Peyer's patch (tissue), 4 donors: ENCODE results near the gene TMEM218. TPM values are rescaled to one million over a fixed set of nuclear protein-coding genes. Genes with fewer than 3 reads are reported as not detected.

ENCODE experiments used
- DNase-seq, 3 donors: peaks; one replicate each; pipeline ENCODE4 v3.0.0-alpha.2; 2017 to 2019
- H3K27ac ChIP-seq, 4 donors: fragments of 200-600 bp; sonication (generic); one replicate each; pipeline ENCODE4 v1.5.1; 2016 to 2019
- H3K27me3 ChIP-seq, 2 donors: fragments of 200-600 bp; sonication (generic); one replicate each; pipeline ENCODE4 v1.5.1; 2019
- H3K36me3 ChIP-seq, 3 donors: fragments of 200-600 bp; sonication (generic); one replicate each; pipeline ENCODE4 v1.5.1; 2016 to 2019
- H3K4me1 ChIP-seq, 4 donors: fragments of 200-600 bp; sonication (generic); one replicate each; pipeline ENCODE4 v1.5.1; 2016 to 2019
- H3K4me3 ChIP-seq, 4 donors: fragments of 200-600 bp; sonication (generic); 1 replicate in 3 of 4; 2 replicates in 1 of 4; pipeline ENCODE4 v1.5.1; 2016 to 2019; ENCODE audit warnings: mild to moderate bottlenecking in 1 of 4
- H3K9me3 ChIP-seq, 4 donors: fragments of 200-600 bp; sonication (generic); one replicate each; pipeline ENCODE4 v1.5.1; 2016 to 2019; ENCODE audit warnings: mild to moderate bottlenecking in 1 of 4
- POLR2A ChIP-seq, 2 donors: fragments of 450-650 bp; IDR thresholded peaks; one replicate each; pipeline ENCODE4 v1.5.1; 2017; ENCODE audit warnings: antibody characterized with exemption in 2 of 2, mild to moderate bottlenecking in 2 of 2, moderate library complexity in 2 of 2
- total RNA-seq, 4 donors: library from RNA; depleted of rRNA; stranded (reverse); fragments of >200 nt; gene quantifications; one replicate each; pipeline ENCODE4 v1.1.0, GENCODE V29; 2016
- TF ChIP-seq, protein P1 (sequence below), 6 experiments: fragments of 450-650 bp in 4 of 6; fragments of 200-600 bp in 2 of 6; sonication (generic) in 1 of 6; IDR thresholded peaks; one replicate each; pipeline ENCODE4 v1.5.1; 2017 to 2019; ENCODE audit warnings: antibody characterized with exemption in 6 of 6, mild to moderate bottlenecking in 3 of 6, moderate library complexity in 1 of 6

TMEM218 gene
- total RNA-seq, 4 donors from 2014 or later, result 11.4 to 19.2 (median 15.4) TPM

DNA sequence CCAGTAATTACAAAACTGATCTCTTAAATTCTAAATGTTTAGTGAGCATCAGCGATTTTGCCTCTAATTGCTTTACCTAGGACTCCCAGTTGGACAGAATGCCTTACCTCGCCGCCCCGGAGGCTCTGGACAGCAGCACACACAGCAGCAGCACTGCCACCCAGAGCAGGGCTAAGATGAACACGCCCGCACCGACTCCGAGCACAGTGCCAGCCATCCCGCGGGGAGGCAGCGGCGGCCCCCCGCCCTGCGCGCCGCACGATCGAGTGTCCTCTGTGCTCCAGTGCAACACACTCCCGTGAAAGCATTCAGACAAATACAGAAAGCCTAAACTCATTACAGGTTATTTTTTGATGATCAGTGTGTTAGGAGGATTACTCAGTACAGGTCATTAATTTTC is 9.4 kb downstream of the TMEM218 start:
- DNase-seq, result no peak
- peak overlapping the region; percentile 25 to 67 (median 36) for H3K27ac ChIP-seq
- H3K9me3 ChIP-seq, result no peaks in the 10 kb centered on the region
- peak overlapping the region in 1 of 4 donors; percentile 5 for H3K4me3 ChIP-seq
- peaks cover 0 to 16% (median 0%) of the 10 kb centered on the region in 3 donors for H3K36me3 ChIP-seq
- no peak for TF ChIP-seq POLR2A (IDR thresholded peaks at IDR 0.05)
- H3K27me3 ChIP-seq, result no peaks in the 10 kb centered on the region
- H3K4me1 ChIP-seq, result no peaks in the 10 kb centered on the region

DNA sequence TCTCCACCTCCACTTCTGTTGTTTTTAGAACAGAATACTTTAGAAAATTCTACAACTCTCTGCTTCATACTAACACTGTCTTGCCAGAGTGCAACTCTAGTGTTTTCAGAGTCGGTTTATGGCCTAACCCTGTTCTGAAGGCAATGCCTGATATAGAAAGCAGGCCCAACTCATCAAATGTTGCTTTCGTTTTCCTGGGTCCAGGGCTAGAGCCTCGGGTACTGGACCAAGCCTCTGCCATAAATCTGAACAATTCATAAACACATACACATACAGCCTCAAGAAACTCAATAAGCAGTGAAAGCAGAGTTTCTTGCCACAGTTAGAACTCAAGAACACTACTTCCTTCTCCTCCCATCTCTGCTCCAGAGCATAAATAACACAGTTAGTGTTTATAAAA is 9.8 kb downstream of the TMEM218 start:
- TF ChIP-seq, protein P1, sequence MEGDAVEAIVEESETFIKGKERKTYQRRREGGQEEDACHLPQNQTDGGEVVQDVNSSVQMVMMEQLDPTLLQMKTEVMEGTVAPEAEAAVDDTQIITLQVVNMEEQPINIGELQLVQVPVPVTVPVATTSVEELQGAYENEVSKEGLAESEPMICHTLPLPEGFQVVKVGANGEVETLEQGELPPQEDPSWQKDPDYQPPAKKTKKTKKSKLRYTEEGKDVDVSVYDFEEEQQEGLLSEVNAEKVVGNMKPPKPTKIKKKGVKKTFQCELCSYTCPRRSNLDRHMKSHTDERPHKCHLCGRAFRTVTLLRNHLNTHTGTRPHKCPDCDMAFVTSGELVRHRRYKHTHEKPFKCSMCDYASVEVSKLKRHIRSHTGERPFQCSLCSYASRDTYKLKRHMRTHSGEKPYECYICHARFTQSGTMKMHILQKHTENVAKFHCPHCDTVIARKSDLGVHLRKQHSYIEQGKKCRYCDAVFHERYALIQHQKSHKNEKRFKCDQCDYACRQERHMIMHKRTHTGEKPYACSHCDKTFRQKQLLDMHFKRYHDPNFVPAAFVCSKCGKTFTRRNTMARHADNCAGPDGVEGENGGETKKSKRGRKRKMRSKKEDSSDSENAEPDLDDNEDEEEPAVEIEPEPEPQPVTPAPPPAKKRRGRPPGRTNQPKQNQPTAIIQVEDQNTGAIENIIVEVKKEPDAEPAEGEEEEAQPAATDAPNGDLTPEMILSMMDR (IDR thresholded peaks at IDR 0.05), result no peak
- TF ChIP-seq POLR2A (IDR thresholded peaks at IDR 0.05), result no peak
- H3K9me3 ChIP-seq, result no peaks in the 10 kb centered on the region
- DNase-seq, result no peak
- H3K27ac ChIP-seq, result peak overlapping the region; percentile 25 to 67 (median 36)
- H3K36me3 ChIP-seq, result peaks cover 0 to 20% (median 0%) of the 10 kb centered on the region in 3 donors
- no peaks in the 10 kb centered on the region for H3K4me1 ChIP-seq
- H3K27me3 ChIP-seq, result no peaks in the 10 kb centered on the region
- H3K4me3 ChIP-seq, result peak overlapping the region in 1 of 4 donors; percentile 5

DNA sequence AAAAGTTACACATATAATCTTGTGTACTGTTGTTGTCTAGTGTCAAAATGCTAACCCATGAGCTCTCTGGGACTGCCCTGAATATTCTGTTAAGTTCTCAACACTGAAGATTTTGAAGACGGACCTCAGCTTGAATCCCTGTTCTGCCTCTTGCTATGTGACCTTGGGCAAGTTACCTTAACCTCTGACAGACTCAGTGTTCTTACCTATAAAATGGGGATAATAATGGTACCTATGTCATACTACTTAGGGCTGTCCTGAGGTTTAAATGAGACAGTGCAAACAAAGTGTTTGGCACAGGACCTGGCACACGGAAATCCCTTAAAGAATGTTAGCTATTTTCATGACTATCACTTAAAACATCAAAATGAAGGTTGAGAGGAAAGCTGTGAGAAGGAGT is 11.3 kb downstream of the TMEM218 start:
- DNase-seq, result no peak
- no peaks in the 10 kb centered on the region for H3K9me3 ChIP-seq
- H3K27me3 ChIP-seq, result no peaks in the 10 kb centered on the region
- H3K4me3 ChIP-seq, result no peak overlapping the region
- TF ChIP-seq, protein P1 (IDR thresholded peaks at IDR 0.05), result no peak
- no peak for TF ChIP-seq POLR2A (IDR thresholded peaks at IDR 0.05)
- peaks cover 0 to 26% (median 0%) of the 10 kb centered on the region in 3 donors for H3K36me3 ChIP-seq
- H3K27ac ChIP-seq, result no peak overlapping the region
- H3K4me1 ChIP-seq, result no peaks in the 10 kb centered on the region

DNA sequence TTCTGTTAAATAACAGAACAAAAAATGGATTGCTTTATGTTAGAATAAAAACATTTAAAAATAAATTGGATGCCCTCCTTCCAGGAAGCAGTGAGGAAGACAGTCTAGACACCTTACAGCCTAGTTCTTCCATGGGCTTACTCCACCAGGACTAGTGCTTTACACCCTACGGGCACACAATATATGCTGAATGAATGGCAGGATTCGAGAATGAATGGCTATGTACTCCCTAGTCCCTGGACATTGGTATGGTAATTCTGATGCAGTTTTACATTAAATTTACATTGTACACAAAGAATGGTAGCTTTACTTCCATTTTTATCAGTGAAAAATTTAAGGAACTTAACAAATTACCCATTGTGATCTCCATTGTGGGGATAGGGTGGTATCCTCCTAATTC is 16.7 kb downstream of the TMEM218 start:
- peaks cover 0 to 17% (median 0%) of the 10 kb centered on the region in 3 donors for H3K36me3 ChIP-seq
- no peaks in the 10 kb centered on the region for H3K9me3 ChIP-seq
- DNase-seq, result no peak
- no peak overlapping the region for H3K4me3 ChIP-seq
- no peaks in the 10 kb centered on the region for H3K4me1 ChIP-seq
- TF ChIP-seq, protein P1 (IDR thresholded peaks at IDR 0.05), result no peak
- TF ChIP-seq POLR2A (IDR thresholded peaks at IDR 0.05), result no peak
- H3K27ac ChIP-seq, result no peak overlapping the region
- H3K27me3 ChIP-seq, result no peaks in the 10 kb centered on the region

DNA sequence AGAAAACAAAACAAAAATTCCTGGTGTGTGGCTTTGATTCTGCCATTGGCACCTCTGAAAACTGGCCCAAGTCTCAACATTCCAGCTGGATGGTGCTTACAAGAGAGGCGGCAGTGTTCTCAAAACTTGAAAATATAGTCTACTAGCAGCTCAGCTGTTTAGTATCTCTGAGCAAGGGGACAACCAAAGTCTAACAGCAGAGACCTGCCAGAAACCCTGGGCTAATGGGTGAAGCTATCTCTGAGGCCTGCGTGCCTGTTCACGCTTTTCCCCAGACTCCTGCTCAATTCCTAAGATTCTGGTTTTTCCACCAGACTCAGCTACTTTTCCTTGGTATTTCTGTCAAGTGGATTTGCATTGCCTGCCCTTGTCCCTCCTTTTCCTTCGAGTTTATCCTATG is 17.9 kb downstream of the TMEM218 start:
- Histone ChIP-seq H3K27me3 (no peaks in the 10 kb centered on the region), H3K4me3 (no peak overlapping the region), H3K36me3 (peaks cover 0 to 17% (median 0%) of the 10 kb centered on the region in 3 donors), H3K9me3 (no peaks in the 10 kb centered on the region), H3K4me1 (no peaks in the 10 kb centered on the region), H3K27ac (no peak overlapping the region)
- DNase-seq, result no peak
- TF ChIP-seq POLR2A (IDR thresholded peaks at IDR 0.05), result no peak
- TF ChIP-seq, protein P1 (IDR thresholded peaks at IDR 0.05), result no peak

DNA sequence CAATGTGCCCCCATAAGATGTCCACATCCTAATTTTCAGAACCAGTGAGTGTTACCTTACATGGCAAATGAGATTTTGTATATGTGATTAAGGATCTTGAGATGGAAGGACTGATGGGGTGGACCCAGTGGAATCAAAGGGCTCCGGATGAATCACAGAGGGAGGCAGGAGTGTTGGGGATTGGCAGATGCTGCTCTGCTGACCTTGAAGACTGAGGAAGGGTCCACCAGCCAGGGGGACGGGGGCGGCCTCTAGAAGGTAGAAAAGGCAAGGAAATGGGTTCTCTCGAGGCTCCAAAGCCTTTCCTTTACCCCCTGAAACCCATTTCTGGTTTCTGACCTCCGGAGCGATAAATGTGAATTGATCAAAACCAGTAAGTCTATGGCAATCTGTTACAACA is 18.8 kb downstream of the TMEM218 start:
- Histone ChIP-seq H3K4me3 (no peak overlapping the region), H3K9me3 (no peaks in the 10 kb centered on the region), H3K27ac (no peak overlapping the region), H3K36me3 (peaks cover 0 to 16% (median 0%) of the 10 kb centered on the region in 3 donors), H3K27me3 (no peaks in the 10 kb centered on the region), H3K4me1 (no peaks in the 10 kb centered on the region)
- TF ChIP-seq, protein P1 (IDR thresholded peaks at IDR 0.05), result no peak
- TF ChIP-seq POLR2A (IDR thresholded peaks at IDR 0.05), result no peak
- DNase-seq, result no peak
